ENCODE measurements around the gene RRP8.

RRP8 gene

GRCh38 chr11:6627762-6628241 lies 24.4 kb upstream of the RRP8 start:
- no peak overlapping the region for H3K27ac ChIP-seq (ENCODE audit: low read length)

DNA sequence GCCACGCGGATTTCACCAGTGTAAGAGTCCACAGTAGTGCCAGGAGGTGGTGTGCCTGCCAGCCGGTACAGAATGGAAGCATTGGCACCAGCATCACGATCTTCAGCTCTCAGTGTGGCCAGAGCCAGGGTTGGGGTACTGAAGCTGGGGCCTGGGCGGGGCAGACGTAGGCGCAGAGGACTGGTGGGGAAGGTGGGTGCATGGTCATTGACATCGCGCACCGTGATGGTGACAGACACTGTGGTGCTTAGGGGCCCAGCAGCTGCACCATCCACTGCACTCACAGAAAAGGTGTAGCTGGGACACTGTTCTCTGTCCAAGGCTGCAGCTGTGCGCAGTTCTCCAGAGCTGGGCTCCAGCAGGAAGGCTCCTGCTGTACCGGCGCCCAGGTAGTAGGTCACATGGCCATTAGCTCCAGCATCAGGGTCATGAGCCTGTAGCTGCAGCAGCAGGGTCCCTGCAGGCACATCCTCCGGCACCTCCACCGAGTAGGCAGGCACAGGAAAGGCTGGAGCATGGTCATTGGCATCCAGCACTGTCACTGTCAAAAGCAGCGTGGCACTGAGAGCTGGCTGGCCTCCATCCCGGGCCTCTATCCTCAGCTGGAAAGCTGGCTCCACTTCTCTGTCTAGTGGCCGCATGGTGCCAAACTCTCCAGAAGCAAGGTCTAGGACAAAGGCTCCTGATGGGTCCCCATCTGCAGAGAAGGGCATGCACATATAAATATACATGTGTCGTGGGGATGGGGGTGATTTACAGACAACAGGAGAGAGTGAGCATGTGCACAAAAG lies 23.8 kb upstream of the RRP8 start:
- H3K79me2 ChIP-seq (ENCODE audit: low read length), result no peaks in the 10 kb centered on the region
- H3K27ac ChIP-seq (ENCODE audit: low read length), result no peak overlapping the region
- peak overlapping the region; percentile 17; the same call in 1 of the 2 replicates for H3K4me3 ChIP-seq (ENCODE audit: low read length)
- no peaks in the 10 kb centered on the region for H3K9me2 ChIP-seq (replicated peaks; ENCODE audit: insufficient read depth, low read length)
- no peak overlapping the region for H3K9ac ChIP-seq (ENCODE audit: low read length)
- H4K20me1 ChIP-seq (ENCODE audit: insufficient read depth, low read length), result no peaks in the 10 kb centered on the region
- no peaks in the 10 kb centered on the region for H3F3A ChIP-seq (ENCODE audit: insufficient read depth, low read length)
- H3K9me3 ChIP-seq (replicated peaks; ENCODE audit: insufficient read depth, low read length), result no peaks in the 10 kb centered on the region
- peaks cover 13% of the 10 kb centered on the region for H3K4me1 ChIP-seq (ENCODE audit: low read length)
- TF ChIP-seq, protein P1, sequence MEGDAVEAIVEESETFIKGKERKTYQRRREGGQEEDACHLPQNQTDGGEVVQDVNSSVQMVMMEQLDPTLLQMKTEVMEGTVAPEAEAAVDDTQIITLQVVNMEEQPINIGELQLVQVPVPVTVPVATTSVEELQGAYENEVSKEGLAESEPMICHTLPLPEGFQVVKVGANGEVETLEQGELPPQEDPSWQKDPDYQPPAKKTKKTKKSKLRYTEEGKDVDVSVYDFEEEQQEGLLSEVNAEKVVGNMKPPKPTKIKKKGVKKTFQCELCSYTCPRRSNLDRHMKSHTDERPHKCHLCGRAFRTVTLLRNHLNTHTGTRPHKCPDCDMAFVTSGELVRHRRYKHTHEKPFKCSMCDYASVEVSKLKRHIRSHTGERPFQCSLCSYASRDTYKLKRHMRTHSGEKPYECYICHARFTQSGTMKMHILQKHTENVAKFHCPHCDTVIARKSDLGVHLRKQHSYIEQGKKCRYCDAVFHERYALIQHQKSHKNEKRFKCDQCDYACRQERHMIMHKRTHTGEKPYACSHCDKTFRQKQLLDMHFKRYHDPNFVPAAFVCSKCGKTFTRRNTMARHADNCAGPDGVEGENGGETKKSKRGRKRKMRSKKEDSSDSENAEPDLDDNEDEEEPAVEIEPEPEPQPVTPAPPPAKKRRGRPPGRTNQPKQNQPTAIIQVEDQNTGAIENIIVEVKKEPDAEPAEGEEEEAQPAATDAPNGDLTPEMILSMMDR (IDR thresholded peaks at IDR 0.05; ENCODE audit: low read length), result no peak
- peak overlapping the region; percentile 47 for H2AFZ ChIP-seq (ENCODE audit: low read length)
- H3K27me3 ChIP-seq (replicated peaks; ENCODE audit: insufficient read depth, low read length), result no peaks in the 10 kb centered on the region
- H3K36me3 ChIP-seq (replicated peaks; ENCODE audit: insufficient read depth, low read length), result no peaks in the 10 kb centered on the region
- H3K4me2 ChIP-seq (ENCODE audit: low read depth, low read length), result peak overlapping the region; percentile 44
- DNase-seq, result no peak

More at GRCh38 chr11:6627762-6628241, 24.4 kb upstream of the RRP8 start:
- no peaks in the 10 kb centered on the region for H3K9me3 ChIP-seq (replicated peaks; ENCODE audit: insufficient read depth, low read length)
- no peaks in the 10 kb centered on the region for H3F3A ChIP-seq (ENCODE audit: insufficient read depth, low read length)
- no peaks in the 10 kb centered on the region for H3K36me3 ChIP-seq (replicated peaks; ENCODE audit: insufficient read depth, low read length)
- H3K9ac ChIP-seq (ENCODE audit: low read length), result no peak overlapping the region
- H3K9me2 ChIP-seq (replicated peaks; ENCODE audit: insufficient read depth, low read length), result no peaks in the 10 kb centered on the region
- no peaks in the 10 kb centered on the region for H4K20me1 ChIP-seq (ENCODE audit: insufficient read depth, low read length)
- H2AFZ ChIP-seq (ENCODE audit: low read length), result peak overlapping the region; percentile 47
- peak overlapping the region; percentile 44 for H3K4me2 ChIP-seq (ENCODE audit: low read depth, low read length)
- peak overlapping the region; percentile 17; the same call in 1 of the 2 replicates for H3K4me3 ChIP-seq (ENCODE audit: low read length)
- no peaks in the 10 kb centered on the region for H3K79me2 ChIP-seq (ENCODE audit: low read length)
- peak; percentile 57 for DNase-seq
- peaks cover 6% of the 10 kb centered on the region for H3K4me1 ChIP-seq (ENCODE audit: low read length)
- no peaks in the 10 kb centered on the region for H3K27me3 ChIP-seq (replicated peaks; ENCODE audit: insufficient read depth, low read length)
- TF ChIP-seq EZH2phosphoT487 (IDR thresholded peaks at IDR 0.05; ENCODE audit: low read length), result no peak
- TF ChIP-seq, protein P1 (IDR thresholded peaks at IDR 0.05; ENCODE audit: low read length), result no peak
- no peak for TF ChIP-seq EZH2 (optimal IDR thresholded peaks at IDR 0.05; ENCODE audit: low read depth, low read length)

- peaks cover 17% of the 10 kb centered on the region for H3K4me1 ChIP-seq (ENCODE audit: low read length)
- no peaks in the 10 kb centered on the region for H4K20me1 ChIP-seq (ENCODE audit: insufficient read depth, low read length)
- no peak overlapping the region for H3K9ac ChIP-seq (ENCODE audit: low read length)
- TF ChIP-seq EZH2 (optimal IDR thresholded peaks at IDR 0.05; ENCODE audit: low read depth, low read length) (no peak), EZH2phosphoT487 (IDR thresholded peaks at IDR 0.05; ENCODE audit: low read length) (no peak)
- TF ChIP-seq, protein P1 (IDR thresholded peaks at IDR 0.05; ENCODE audit: low read length), result no peak
- H3K9me2 ChIP-seq (replicated peaks; ENCODE audit: insufficient read depth, low read length), result no peaks in the 10 kb centered on the region
- no peak overlapping the region for H3K4me3 ChIP-seq (ENCODE audit: low read length)
- no peak overlapping the region for H3K4me2 ChIP-seq (ENCODE audit: low read depth, low read length)
- no peaks in the 10 kb centered on the region for H3K79me2 ChIP-seq (ENCODE audit: low read length)
- H3K27me3 ChIP-seq (replicated peaks; ENCODE audit: insufficient read depth, low read length), result no peaks in the 10 kb centered on the region
- no peak for DNase-seq
- no peaks in the 10 kb centered on the region for H3F3A ChIP-seq (ENCODE audit: insufficient read depth, low read length)
- H3K27ac ChIP-seq (ENCODE audit: low read length), result no peak overlapping the region
- no peaks in the 10 kb centered on the region for H3K36me3 ChIP-seq (replicated peaks; ENCODE audit: insufficient read depth, low read length)
- H3K9me3 ChIP-seq (replicated peaks; ENCODE audit: insufficient read depth, low read length), result no peaks in the 10 kb centered on the region
- H2AFZ ChIP-seq (ENCODE audit: low read length), result no peak overlapping the region
Measured at GRCh38 chr11:6625832-6626420, 22.5 kb upstream of the RRP8 start.

All from MM.1S (cell line).